Measurements from ENCODE around the gene IRAK3. TPM values are rescaled to one million over a fixed set of nuclear protein-coding genes. Genes with fewer than 3 reads are reported as not detected.
A peak's percentile ranks its signal among the peaks of the same experiment; 100 is the strongest.

Gene IRAK3
- total and polyA plus RNA-seq, 2 experiments from 2014 or later, result 0.53 to 1.8 TPM

DNA sequence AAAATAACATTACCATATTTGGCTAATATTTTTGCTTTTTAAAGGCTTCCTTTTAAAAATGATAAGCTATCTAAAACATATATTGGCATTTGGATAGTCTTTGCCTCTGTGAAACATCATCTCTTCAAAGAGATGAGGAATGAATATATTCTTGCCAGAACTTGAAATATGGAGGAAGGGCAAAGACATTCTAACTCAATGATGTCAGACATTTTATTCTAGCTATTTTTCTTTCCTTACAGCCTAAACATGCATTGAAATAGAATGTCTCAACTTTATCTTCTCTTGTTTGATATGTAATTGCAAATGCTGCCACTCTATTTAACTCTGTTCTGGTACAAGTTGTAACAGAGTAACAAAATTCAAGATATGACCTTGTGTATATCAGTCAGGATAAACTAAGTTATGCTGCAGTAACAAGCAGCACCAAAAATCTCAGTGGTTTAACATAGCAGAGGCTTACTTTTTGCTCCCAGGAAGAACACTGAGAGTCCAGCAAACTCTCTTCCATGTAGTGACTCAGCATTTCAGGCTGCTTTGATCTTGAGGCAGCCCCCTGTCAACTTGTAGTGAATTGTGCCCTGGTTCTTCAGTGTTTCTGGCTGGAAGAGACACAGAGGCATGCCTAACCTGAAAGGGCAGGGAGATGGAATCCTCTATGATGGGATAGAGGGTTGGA is 11.0 kb downstream of the IRAK3 start:
- no peak overlapping the region for H2AFZ ChIP-seq
- H4K20me1 ChIP-seq (replicated peaks; ENCODE audit: insufficient read depth), result no peaks in the 10 kb centered on the region
- H3K4me1 Mint-ChIP-seq, result peaks cover 22% of the 10 kb centered on the region
- TF ChIP-seq JUNB (IDR thresholded peaks at IDR 0.05; ENCODE audit: unreplicated experiment) (no peak), ZNF331 (CRISPR knock-in tag; IDR thresholded peaks at IDR 0.05; ENCODE audit: low read depth) (no peak), CREB1 (CRISPR knock-in tag; IDR thresholded peaks at IDR 0.05; ENCODE audit: low read depth) (no peak), NANOG (IDR thresholded peaks at IDR 0.05; ENCODE audit: borderline replicate concordance) (no peak)
- TF ChIP-seq, protein P1, sequence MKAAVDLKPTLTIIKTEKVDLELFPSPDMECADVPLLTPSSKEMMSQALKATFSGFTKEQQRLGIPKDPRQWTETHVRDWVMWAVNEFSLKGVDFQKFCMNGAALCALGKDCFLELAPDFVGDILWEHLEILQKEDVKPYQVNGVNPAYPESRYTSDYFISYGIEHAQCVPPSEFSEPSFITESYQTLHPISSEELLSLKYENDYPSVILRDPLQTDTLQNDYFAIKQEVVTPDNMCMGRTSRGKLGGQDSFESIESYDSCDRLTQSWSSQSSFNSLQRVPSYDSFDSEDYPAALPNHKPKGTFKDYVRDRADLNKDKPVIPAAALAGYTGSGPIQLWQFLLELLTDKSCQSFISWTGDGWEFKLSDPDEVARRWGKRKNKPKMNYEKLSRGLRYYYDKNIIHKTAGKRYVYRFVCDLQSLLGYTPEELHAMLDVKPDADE (IDR thresholded peaks at IDR 0.05), result no peak
- H3K4me1 ChIP-seq (ENCODE audit: insufficient read depth), result peaks cover 22% of the 10 kb centered on the region
- no peaks in the 10 kb centered on the region for H3K79me2 ChIP-seq (replicated peaks; ENCODE audit: insufficient read depth)
- peaks cover 4% of the 10 kb centered on the region; the same call in 1 of the 3 replicates for H3K9me3 Mint-ChIP-seq
- no peak for ATAC-seq
- no peak overlapping the region for H3K4me2 ChIP-seq
- no peaks in the 10 kb centered on the region for H3K9me2 ChIP-seq (ENCODE audit: insufficient read depth)
- no peak for DNase-seq (ENCODE audit: low spot score)
- no peaks in the 10 kb centered on the region for H3F3A ChIP-seq (replicated peaks; ENCODE audit: low read depth)
- no peak overlapping the region for H3K4me3 ChIP-seq
- H3K36me3 Mint-ChIP-seq (ENCODE audit: low read depth), result no peaks in the 10 kb centered on the region
- no peak overlapping the region for H3K27ac ChIP-seq (ENCODE audit: low read depth)
- H3K27me3 ChIP-seq (ENCODE audit: insufficient read depth), result no peaks in the 10 kb centered on the region
- H3K27ac Mint-ChIP-seq, result peak overlapping the region; percentile 22; the same call in 1 of the 2 replicates
- no peaks in the 10 kb centered on the region for H3K36me3 ChIP-seq (ENCODE audit: insufficient read depth)
- H3K4me3 Mint-ChIP-seq, result no peak overlapping the region
- peaks cover 2% of the 10 kb centered on the region for H3K27me3 Mint-ChIP-seq (ENCODE audit: insufficient read depth, low read depth, poor library complexity)

- DNase-seq (ENCODE audit: low spot score), result no peak
- Histone ChIP-seq H3F3A (replicated peaks; ENCODE audit: low read depth) (no peaks in the 10 kb centered on the region; the same call in 1 of the 2 replicates), H2AFZ (no peak overlapping the region), H3K79me2 (replicated peaks; ENCODE audit: insufficient read depth) (no peaks in the 10 kb centered on the region), H3K4me1 (ENCODE audit: insufficient read depth) (no peaks in the 10 kb centered on the region), H3K4me2 (no peak overlapping the region), H3K27ac (ENCODE audit: low read depth) (no peak overlapping the region), H3K36me3 (ENCODE audit: insufficient read depth) (no peaks in the 10 kb centered on the region), H3K27me3 (ENCODE audit: insufficient read depth) (no peaks in the 10 kb centered on the region), H3K4me3 (no peak overlapping the region), H3K9me2 (ENCODE audit: insufficient read depth) (no peaks in the 10 kb centered on the region), H4K20me1 (replicated peaks; ENCODE audit: insufficient read depth) (no peaks in the 10 kb centered on the region)
- no peaks in the 10 kb centered on the region for H3K4me1 Mint-ChIP-seq
- H3K9me3 Mint-ChIP-seq, result peaks cover 4% of the 10 kb centered on the region; the same call in 1 of the 3 replicates
- no peaks in the 10 kb centered on the region for H3K36me3 Mint-ChIP-seq (ENCODE audit: low read depth)
- no peaks in the 10 kb centered on the region for H3K27me3 Mint-ChIP-seq (ENCODE audit: insufficient read depth, low read depth, poor library complexity)
- H3K27ac Mint-ChIP-seq, result no peak overlapping the region
- ATAC-seq, result no peak
- no peak overlapping the region for H3K4me3 Mint-ChIP-seq
- TF ChIP-seq NANOG (IDR thresholded peaks at IDR 0.05; ENCODE audit: borderline replicate concordance) (no peak), ZNF114 (CRISPR knock-in tag; IDR thresholded peaks at IDR 0.05) (no peak), EZH2phosphoT487 (IDR thresholded peaks at IDR 0.05; ENCODE audit: unreplicated experiment) (no peak), STAT1 (IDR thresholded peaks at IDR 0.05; ENCODE audit: unreplicated experiment) (no peak), ZNF331 (CRISPR knock-in tag; IDR thresholded peaks at IDR 0.05; ENCODE audit: low read depth) (no peak), EZH2 (IDR thresholded peaks at IDR 0.05; ENCODE audit: low read depth, unreplicated experiment) (no peak), JUNB (IDR thresholded peaks at IDR 0.05; ENCODE audit: unreplicated experiment) (no peak), CREB1 (CRISPR knock-in tag; IDR thresholded peaks at IDR 0.05; ENCODE audit: low read depth) (no peak)
- TF ChIP-seq, protein P1 (IDR thresholded peaks at IDR 0.05), result no peak
- TF ChIP-seq, protein P2, sequence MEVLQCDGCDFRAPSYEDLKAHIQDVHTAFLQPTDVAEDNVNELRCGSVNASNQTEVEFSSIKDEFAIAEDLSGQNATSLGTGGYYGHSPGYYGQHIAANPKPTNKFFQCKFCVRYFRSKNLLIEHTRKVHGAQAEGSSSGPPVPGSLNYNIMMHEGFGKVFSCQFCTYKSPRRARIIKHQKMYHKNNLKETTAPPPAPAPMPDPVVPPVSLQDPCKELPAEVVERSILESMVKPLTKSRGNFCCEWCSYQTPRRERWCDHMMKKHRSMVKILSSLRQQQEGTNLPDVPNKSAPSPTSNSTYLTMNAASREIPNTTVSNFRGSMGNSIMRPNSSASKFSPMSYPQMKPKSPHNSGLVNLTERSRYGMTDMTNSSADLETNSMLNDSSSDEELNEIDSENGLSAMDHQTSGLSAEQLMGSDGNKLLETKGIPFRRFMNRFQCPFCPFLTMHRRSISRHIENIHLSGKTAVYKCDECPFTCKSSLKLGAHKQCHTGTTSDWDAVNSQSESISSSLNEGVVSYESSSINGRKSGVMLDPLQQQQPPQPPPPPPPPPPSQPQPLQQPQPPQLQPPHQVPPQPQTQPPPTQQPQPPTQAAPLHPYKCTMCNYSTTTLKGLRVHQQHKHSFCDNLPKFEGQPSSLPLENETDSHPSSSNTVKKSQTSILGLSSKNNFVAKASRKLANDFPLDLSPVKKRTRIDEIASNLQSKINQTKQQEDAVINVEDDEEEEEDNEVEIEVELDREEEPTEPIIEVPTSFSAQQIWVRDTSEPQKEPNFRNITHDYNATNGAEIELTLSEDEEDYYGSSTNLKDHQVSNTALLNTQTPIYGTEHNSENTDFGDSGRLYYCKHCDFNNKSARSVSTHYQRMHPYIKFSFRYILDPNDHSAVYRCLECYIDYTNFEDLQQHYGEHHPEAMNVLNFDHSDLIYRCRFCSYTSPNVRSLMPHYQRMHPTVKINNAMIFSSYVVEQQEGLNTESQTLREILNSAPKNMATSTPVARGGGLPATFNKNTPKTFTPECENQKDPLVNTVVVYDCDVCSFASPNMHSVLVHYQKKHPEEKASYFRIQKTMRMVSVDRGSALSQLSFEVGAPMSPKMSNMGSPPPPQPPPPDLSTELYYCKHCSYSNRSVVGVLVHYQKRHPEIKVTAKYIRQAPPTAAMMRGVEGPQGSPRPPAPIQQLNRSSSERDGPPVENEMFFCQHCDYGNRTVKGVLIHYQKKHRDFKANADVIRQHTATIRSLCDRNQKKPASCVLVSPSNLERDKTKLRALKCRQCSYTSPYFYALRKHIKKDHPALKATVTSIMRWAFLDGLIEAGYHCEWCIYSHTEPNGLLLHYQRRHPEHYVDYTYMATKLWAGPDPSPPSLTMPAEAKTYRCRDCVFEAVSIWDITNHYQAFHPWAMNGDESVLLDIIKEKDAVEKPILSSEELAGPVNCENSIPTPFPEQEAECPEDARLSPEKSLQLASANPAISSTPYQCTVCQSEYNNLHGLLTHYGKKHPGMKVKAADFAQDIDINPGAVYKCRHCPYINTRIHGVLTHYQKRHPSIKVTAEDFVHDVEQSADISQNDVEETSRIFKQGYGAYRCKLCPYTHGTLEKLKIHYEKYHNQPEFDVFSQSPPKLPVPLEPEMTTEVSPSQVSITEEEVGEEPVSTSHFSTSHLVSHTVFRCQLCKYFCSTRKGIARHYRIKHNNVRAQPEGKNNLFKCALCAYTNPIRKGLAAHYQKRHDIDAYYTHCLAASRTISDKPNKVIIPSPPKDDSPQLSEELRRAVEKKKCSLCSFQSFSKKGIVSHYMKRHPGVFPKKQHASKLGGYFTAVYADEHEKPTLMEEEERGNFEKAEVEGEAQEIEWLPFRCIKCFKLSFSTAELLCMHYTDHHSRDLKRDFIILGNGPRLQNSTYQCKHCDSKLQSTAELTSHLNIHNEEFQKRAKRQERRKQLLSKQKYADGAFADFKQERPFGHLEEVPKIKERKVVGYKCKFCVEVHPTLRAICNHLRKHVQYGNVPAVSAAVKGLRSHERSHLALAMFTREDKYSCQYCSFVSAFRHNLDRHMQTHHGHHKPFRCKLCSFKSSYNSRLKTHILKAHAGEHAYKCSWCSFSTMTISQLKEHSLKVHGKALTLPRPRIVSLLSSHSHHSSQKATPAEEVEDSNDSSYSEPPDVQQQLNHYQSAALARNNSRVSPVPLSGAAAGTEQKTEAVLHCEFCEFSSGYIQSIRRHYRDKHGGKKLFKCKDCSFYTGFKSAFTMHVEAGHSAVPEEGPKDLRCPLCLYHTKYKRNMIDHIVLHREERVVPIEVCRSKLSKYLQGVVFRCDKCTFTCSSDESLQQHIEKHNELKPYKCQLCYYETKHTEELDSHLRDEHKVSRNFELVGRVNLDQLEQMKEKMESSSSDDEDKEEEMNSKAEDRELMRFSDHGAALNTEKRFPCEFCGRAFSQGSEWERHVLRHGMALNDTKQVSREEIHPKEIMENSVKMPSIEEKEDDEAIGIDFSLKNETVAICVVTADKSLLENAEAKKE (CRISPR knock-in tag; IDR thresholded peaks at IDR 0.05), result no peak
Measured at GRCh38 chr12:66203820-66204219, 14.8 kb downstream of the IRAK3 start.
